Measurements from ENCODE around the gene ALDOB.

The ALDOB gene

GRCh38 chr9:101442736-101443135 is 7.2 kb upstream of the ALDOB start:
- H3K4me1 ChIP-seq (ENCODE audit: control insufficient read depth, insufficient read depth, low read length, poor library complexity, severe bottlenecking), result no peaks in the 10 kb centered on the region
- no peak overlapping the region for H3K4me3 ChIP-seq (ENCODE audit: extremely low read depth, insufficient read depth, low read length, poor library complexity, severe bottlenecking)
- H3K9me3 ChIP-seq (ENCODE audit: control insufficient read depth, low read length), result no peaks in the 10 kb centered on the region
- no peaks in the 10 kb centered on the region for H3K36me3 ChIP-seq (ENCODE audit: control insufficient read depth, insufficient read depth, low read length)
- whole genome bisulfite sequencing, 2 experiments (ENCODE audit: insufficient coverage in 2 of 2), result 67 to 83% methylated on average over 1 of the region's 3 CpGs
- H3K27ac ChIP-seq (ENCODE audit: low read depth, low read length, severe bottlenecking), result no peak overlapping the region

- Histone ChIP-seq H3K27ac (ENCODE audit: low read depth, low read length, severe bottlenecking) (no peak overlapping the region), H3K36me3 (ENCODE audit: control insufficient read depth, insufficient read depth, low read length) (no peaks in the 10 kb centered on the region), H3K9me3 (ENCODE audit: control insufficient read depth, low read length) (no peaks in the 10 kb centered on the region), H3K4me1 (ENCODE audit: control insufficient read depth, insufficient read depth, low read length, poor library complexity, severe bottlenecking) (no peaks in the 10 kb centered on the region), H3K4me3 (ENCODE audit: extremely low read depth, insufficient read depth, low read length, poor library complexity, severe bottlenecking) (no peak overlapping the region)
- 94 to 95% methylated on average over 2 to 3 of the region's 3 CpGs for WGBS, 2 experiments (ENCODE audit: insufficient coverage in 2 of 2)
Observed at GRCh38 chr9:101442318-101442717, 6.7 kb upstream of the ALDOB start.

- Histone ChIP-seq H3K4me3 (ENCODE audit: extremely low read depth, insufficient read depth, low read length, poor library complexity, severe bottlenecking) (no peak overlapping the region), H3K27ac (ENCODE audit: low read depth, low read length, severe bottlenecking) (no peak overlapping the region)
- 90% methylated on average over 2 of the region's 3 CpGs; no CpG with 5 or more reads in 1 of the 2 experiments for WGBS, 2 experiments (ENCODE audit: insufficient coverage in 2 of 2)
Observed at GRCh38 chr9:101440714-101441230, 5.2 kb upstream of the ALDOB start.

GRCh38 chr9:101438523-101438922 is 2.9 kb upstream of the ALDOB start:
- no CpG with 5 or more reads among the region's 3 CpGs for WGBS, 2 experiments (ENCODE audit: insufficient coverage in 2 of 2)
- no peaks in the 10 kb centered on the region for H3K9me3 ChIP-seq (ENCODE audit: control insufficient read depth, low read length)
- H3K4me1 ChIP-seq (ENCODE audit: control insufficient read depth, insufficient read depth, low read length, poor library complexity, severe bottlenecking), result no peaks in the 10 kb centered on the region
- no peak overlapping the region for H3K4me3 ChIP-seq (ENCODE audit: extremely low read depth, insufficient read depth, low read length, poor library complexity, severe bottlenecking)
- H3K36me3 ChIP-seq (ENCODE audit: control insufficient read depth, insufficient read depth, low read length), result no peaks in the 10 kb centered on the region
- no peak overlapping the region for H3K27ac ChIP-seq (ENCODE audit: low read depth, low read length, severe bottlenecking)

More at GRCh38 chr9:101440714-101441230, 5.2 kb upstream of the ALDOB start:
- no peaks in the 10 kb centered on the region for H3K36me3 ChIP-seq (ENCODE audit: control insufficient read depth, insufficient read depth, low read length)
- no peaks in the 10 kb centered on the region for H3K4me1 ChIP-seq (ENCODE audit: control insufficient read depth, insufficient read depth, low read length, poor library complexity, severe bottlenecking)
- no peaks in the 10 kb centered on the region for H3K9me3 ChIP-seq (ENCODE audit: control insufficient read depth, low read length)

- 88 to 95% methylated on average over 2 of the region's 2 CpGs for WGBS, 2 experiments (ENCODE audit: insufficient coverage in 2 of 2)
- no peak overlapping the region for H3K27ac ChIP-seq (ENCODE audit: low read depth, low read length, severe bottlenecking)
- no peaks in the 10 kb centered on the region for H3K9me3 ChIP-seq (ENCODE audit: control insufficient read depth, low read length)
- H3K4me3 ChIP-seq (ENCODE audit: extremely low read depth, insufficient read depth, low read length, poor library complexity, severe bottlenecking), result no peak overlapping the region
- no peaks in the 10 kb centered on the region for H3K4me1 ChIP-seq (ENCODE audit: control insufficient read depth, insufficient read depth, low read length, poor library complexity, severe bottlenecking)
- H3K36me3 ChIP-seq (ENCODE audit: control insufficient read depth, insufficient read depth, low read length), result no peaks in the 10 kb centered on the region
Observed at GRCh38 chr9:101437806-101438232, 2.2 kb upstream of the ALDOB start.

- no peak overlapping the region for H3K4me3 ChIP-seq (ENCODE audit: extremely low read depth, insufficient read depth, low read length, poor library complexity, severe bottlenecking)
- no peaks in the 10 kb centered on the region for H3K9me3 ChIP-seq (ENCODE audit: control insufficient read depth, low read length)
- H3K36me3 ChIP-seq (ENCODE audit: control insufficient read depth, insufficient read depth, low read length), result no peaks in the 10 kb centered on the region
- no peaks in the 10 kb centered on the region for H3K4me1 ChIP-seq (ENCODE audit: control insufficient read depth, insufficient read depth, low read length, poor library complexity, severe bottlenecking)
- 100% methylated on average over 1 to 2 of the region's 3 CpGs for WGBS, 2 experiments (ENCODE audit: insufficient coverage in 2 of 2)
- no peak overlapping the region for H3K27ac ChIP-seq (ENCODE audit: low read depth, low read length, severe bottlenecking)
Observed at GRCh38 chr9:101434998-101435397, 576 bp downstream of the ALDOB start.

- Histone ChIP-seq H3K27ac (ENCODE audit: low read depth, low read length, severe bottlenecking) (no peak overlapping the region), H3K9me3 (ENCODE audit: control insufficient read depth, low read length) (no peaks in the 10 kb centered on the region), H3K4me3 (ENCODE audit: extremely low read depth, insufficient read depth, low read length, poor library complexity, severe bottlenecking) (no peak overlapping the region), H3K36me3 (ENCODE audit: control insufficient read depth, insufficient read depth, low read length) (no peaks in the 10 kb centered on the region), H3K4me1 (ENCODE audit: control insufficient read depth, insufficient read depth, low read length, poor library complexity, severe bottlenecking) (no peaks in the 10 kb centered on the region)
- WGBS, 2 experiments (ENCODE audit: insufficient coverage in 2 of 2), result 60% methylated on average over 1 of the region's 3 CpGs; no CpG with 5 or more reads in 1 of the 2 experiments
Observed at GRCh38 chr9:101433229-101433628, 2.3 kb downstream of the ALDOB start.

GRCh38 chr9:101432740-101433139 is 2.8 kb downstream of the ALDOB start:
- WGBS, 2 experiments (ENCODE audit: insufficient coverage in 2 of 2), result 100% methylated on average over 1 of the region's 1 CpG; no CpG with 5 or more reads in 1 of the 2 experiments
- H3K4me1 ChIP-seq (ENCODE audit: control insufficient read depth, insufficient read depth, low read length, poor library complexity, severe bottlenecking), result no peaks in the 10 kb centered on the region
- no peaks in the 10 kb centered on the region for H3K9me3 ChIP-seq (ENCODE audit: control insufficient read depth, low read length)
- H3K4me3 ChIP-seq (ENCODE audit: extremely low read depth, insufficient read depth, low read length, poor library complexity, severe bottlenecking), result no peak overlapping the region
- H3K27ac ChIP-seq (ENCODE audit: low read depth, low read length, severe bottlenecking), result no peak overlapping the region
- H3K36me3 ChIP-seq (ENCODE audit: control insufficient read depth, insufficient read depth, low read length), result no peaks in the 10 kb centered on the region

GRCh38 chr9:101432171-101432570 is 3.4 kb downstream of the ALDOB start:
- H3K27ac ChIP-seq (ENCODE audit: low read depth, low read length, severe bottlenecking), result no peak overlapping the region
- no peaks in the 10 kb centered on the region for H3K9me3 ChIP-seq (ENCODE audit: control insufficient read depth, low read length)
- H3K36me3 ChIP-seq (ENCODE audit: control insufficient read depth, insufficient read depth, low read length), result no peaks in the 10 kb centered on the region
- no peak overlapping the region for H3K4me3 ChIP-seq (ENCODE audit: extremely low read depth, insufficient read depth, low read length, poor library complexity, severe bottlenecking)
- H3K4me1 ChIP-seq (ENCODE audit: control insufficient read depth, insufficient read depth, low read length, poor library complexity, severe bottlenecking), result no peaks in the 10 kb centered on the region

- Histone ChIP-seq H3K9me3 (ENCODE audit: control insufficient read depth, low read length) (no peaks in the 10 kb centered on the region), H3K4me1 (ENCODE audit: control insufficient read depth, insufficient read depth, low read length, poor library complexity, severe bottlenecking) (no peaks in the 10 kb centered on the region), H3K4me3 (ENCODE audit: extremely low read depth, insufficient read depth, low read length, poor library complexity, severe bottlenecking) (no peak overlapping the region), H3K27ac (ENCODE audit: low read depth, low read length, severe bottlenecking) (no peak overlapping the region), H3K36me3 (ENCODE audit: control insufficient read depth, insufficient read depth, low read length) (no peaks in the 10 kb centered on the region)
- WGBS, 2 experiments (ENCODE audit: insufficient coverage in 2 of 2), result 82 to 93% methylated on average over 6 to 7 of the region's 7 CpGs
Observed at GRCh38 chr9:101429736-101430135, 5.8 kb downstream of the ALDOB start.

GRCh38 chr9:101428909-101429308 is 6.7 kb downstream of the ALDOB start:
- Histone ChIP-seq H3K27ac (ENCODE audit: low read depth, low read length, severe bottlenecking) (no peak overlapping the region), H3K9me3 (ENCODE audit: control insufficient read depth, low read length) (no peaks in the 10 kb centered on the region), H3K36me3 (ENCODE audit: control insufficient read depth, insufficient read depth, low read length) (no peaks in the 10 kb centered on the region), H3K4me1 (ENCODE audit: control insufficient read depth, insufficient read depth, low read length, poor library complexity, severe bottlenecking) (no peaks in the 10 kb centered on the region), H3K4me3 (ENCODE audit: extremely low read depth, insufficient read depth, low read length, poor library complexity, severe bottlenecking) (no peak overlapping the region)
- WGBS, 2 experiments (ENCODE audit: insufficient coverage in 2 of 2), result 100% methylated on average over 1 of the region's 3 CpGs; no CpG with 5 or more reads in 1 of the 2 experiments
